MCF 10A (cell line): ENCODE data around the gene LSP1. TPM values are rescaled to one million over a fixed set of nuclear protein-coding genes. Genes with fewer than 3 reads are reported as not detected.

ENCODE experiments used
- BruUV-seq: library from RNA; stranded (reverse); fragments of 400-500 nt; replicated peaks from 2 replicates; lab custom pipeline; 2021; lab: Mats Ljungman, UMichigan
- CTCF ChIA-PET: fragments of 300-600 bp; sonication (Branson Sonifier 250); formaldehyde crosslinking; extraction: SDS; loops from one replicate; lab custom pipeline; 2021; ENCODE audit warnings: antibody characterized with exemption, inconsistent platforms; lab: Yijun Ruan, JAX
- POLR2A ChIA-PET: fragments of 300-600, 350-650 bp; sonication (Branson Sonifier 250); formaldehyde crosslinking; extraction: SDS; loops from one replicate; lab custom pipeline; 2020; ENCODE audit warnings: antibody characterized with exemption, inconsistent platforms; lab: Yijun Ruan, JAX
- DNase-seq: peaks from one replicate; pipeline ENCODE4 v3.0.0-alpha.2; 2018; ENCODE audit not compliant: unreplicated experiment
- H3K27ac Mint-ChIP-seq: one replicate; pipeline ENCODE4 v1.8.0; 2022; ENCODE audit warnings: mild to moderate bottlenecking, low read depth, mixed read lengths; ENCODE audit not compliant: unreplicated experiment
- H3K27me3 Mint-ChIP-seq: one replicate; pipeline ENCODE4 v1.8.0; 2022; ENCODE audit warnings: mixed read lengths; ENCODE audit not compliant: insufficient read depth, unreplicated experiment
- H3K36me3 Mint-ChIP-seq: one replicate; pipeline ENCODE4 v1.8.0; 2022; ENCODE audit warnings: mild to moderate bottlenecking, moderate library complexity, mixed read lengths; ENCODE audit not compliant: insufficient read depth, unreplicated experiment
- H3K4me1 Mint-ChIP-seq: one replicate; pipeline ENCODE4 v1.8.0; 2022; ENCODE audit warnings: mixed read lengths; ENCODE audit not compliant: insufficient read depth, unreplicated experiment
- H3K4me3 Mint-ChIP-seq: one replicate; pipeline ENCODE4 v1.8.0; 2022; ENCODE audit warnings: mild to moderate bottlenecking, moderate library complexity, mixed read lengths; ENCODE audit not compliant: unreplicated experiment
- H3K9me3 Mint-ChIP-seq: one replicate; pipeline ENCODE4 v1.8.0; 2022; ENCODE audit warnings: mixed read lengths; ENCODE audit not compliant: unreplicated experiment
- intact Hi-C: fragments of 100-400 bp; cut with micrococcal nuclease; formaldehyde crosslinking; loops from 2 replicates; pipeline ENCODE4 v1.14.1; 2022
- total RNA-seq: library from RNA; stranded (reverse); gene quantifications from 2 replicates; pipeline ENCODE4 v1.2.3, GENCODE V29; 2022
- TF ChIP-seq, protein P1 (sequence below): fragments of 200-600 bp; IDR thresholded peaks from one replicate; pipeline ENCODE4 v1.8.0; 2022; ENCODE audit warnings: antibody characterized with exemption, mild to moderate bottlenecking; ENCODE audit not compliant: unreplicated experiment

The LSP1 gene
- total RNA-seq, 1 experiment from 2014 or later = 3.7 TPM

DNA sequence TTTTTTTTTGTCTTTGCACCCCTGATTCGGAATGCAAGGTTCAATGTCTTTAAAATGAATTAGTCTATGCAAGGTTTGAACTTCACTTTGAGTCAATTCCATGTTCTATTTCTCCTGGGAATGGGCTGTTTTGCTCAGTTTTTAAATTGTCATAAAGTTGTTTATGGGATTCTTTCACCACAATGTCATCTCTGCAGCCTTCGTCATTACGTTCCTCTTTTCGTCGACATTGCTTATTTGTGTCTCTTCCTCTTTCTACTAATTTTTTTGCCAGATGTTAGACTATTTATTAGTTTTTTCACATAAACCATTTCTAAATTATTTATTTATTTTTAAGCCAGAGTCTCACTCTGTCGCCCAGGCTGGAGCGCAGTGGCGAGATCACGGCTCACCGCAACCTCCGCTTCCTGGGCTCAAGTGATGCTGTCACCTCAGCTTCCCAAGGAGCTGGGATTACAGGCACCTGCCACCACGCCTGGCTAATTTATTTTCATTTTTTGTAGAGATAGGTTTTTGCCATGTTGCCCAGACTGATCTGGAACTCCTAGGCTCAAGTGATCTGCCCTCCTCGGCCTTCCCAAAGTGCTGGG lies 59.5 kb downstream of the LSP1 start:
- peaks cover 7% of the 10 kb centered on the region for H3K9me3 Mint-ChIP-seq
- intact Hi-C loops = no loop called here
- TF ChIP-seq, protein P1, sequence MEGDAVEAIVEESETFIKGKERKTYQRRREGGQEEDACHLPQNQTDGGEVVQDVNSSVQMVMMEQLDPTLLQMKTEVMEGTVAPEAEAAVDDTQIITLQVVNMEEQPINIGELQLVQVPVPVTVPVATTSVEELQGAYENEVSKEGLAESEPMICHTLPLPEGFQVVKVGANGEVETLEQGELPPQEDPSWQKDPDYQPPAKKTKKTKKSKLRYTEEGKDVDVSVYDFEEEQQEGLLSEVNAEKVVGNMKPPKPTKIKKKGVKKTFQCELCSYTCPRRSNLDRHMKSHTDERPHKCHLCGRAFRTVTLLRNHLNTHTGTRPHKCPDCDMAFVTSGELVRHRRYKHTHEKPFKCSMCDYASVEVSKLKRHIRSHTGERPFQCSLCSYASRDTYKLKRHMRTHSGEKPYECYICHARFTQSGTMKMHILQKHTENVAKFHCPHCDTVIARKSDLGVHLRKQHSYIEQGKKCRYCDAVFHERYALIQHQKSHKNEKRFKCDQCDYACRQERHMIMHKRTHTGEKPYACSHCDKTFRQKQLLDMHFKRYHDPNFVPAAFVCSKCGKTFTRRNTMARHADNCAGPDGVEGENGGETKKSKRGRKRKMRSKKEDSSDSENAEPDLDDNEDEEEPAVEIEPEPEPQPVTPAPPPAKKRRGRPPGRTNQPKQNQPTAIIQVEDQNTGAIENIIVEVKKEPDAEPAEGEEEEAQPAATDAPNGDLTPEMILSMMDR = no peak
- H3K4me1 Mint-ChIP-seq = no peaks in the 10 kb centered on the region
- H3K4me3 Mint-ChIP-seq = no peak overlapping the region
- H3K27me3 Mint-ChIP-seq = peaks cover 71% of the 10 kb centered on the region
- POLR2A ChIA-PET = no interaction called here
- H3K36me3 Mint-ChIP-seq = no peaks in the 10 kb centered on the region
- DNase-seq = no peak
- no peak overlapping the region for H3K27ac Mint-ChIP-seq
- CTCF ChIA-PET = no interaction called here
- BruUV-seq = no TSS peak

DNA sequence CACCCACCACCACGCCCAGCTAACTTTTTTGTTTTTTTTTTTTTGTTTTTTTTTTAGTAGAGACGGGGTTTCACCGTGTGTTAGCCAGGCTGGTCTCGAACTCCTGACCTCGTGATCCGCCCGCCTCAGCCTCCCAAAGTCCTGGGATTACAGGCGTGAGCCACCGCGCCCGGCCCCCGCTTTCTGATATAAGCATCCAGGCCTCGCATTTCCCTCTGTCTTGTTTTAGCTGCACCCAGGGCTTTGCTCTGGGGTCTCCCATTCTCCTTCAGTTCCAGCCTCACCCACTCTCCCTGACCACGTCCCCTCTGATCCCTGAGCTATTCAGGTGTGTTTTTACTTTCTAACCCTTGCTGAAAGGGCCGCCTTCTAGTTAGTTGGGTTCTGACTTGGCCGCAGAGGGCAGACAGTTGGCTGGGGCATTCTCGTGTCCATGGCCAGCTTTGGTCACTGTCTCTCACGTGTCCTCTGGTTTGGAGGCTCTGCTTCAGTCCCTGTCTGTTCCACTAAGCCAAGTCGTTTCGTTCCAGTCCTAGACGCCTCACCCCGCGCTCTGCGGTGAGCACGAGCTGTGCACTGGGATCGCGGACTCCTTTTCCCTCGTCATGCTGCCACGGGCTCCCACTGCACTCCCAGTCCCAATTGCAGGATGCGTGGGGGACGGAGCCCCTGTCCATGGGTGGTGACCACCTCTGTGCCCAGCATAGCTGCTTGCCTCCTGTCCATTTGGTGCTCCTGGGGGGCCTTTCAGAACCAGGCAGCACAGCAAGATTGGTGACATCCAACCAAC lies 60.6 kb downstream of the LSP1 start:
- TF ChIP-seq, protein P1 = no peak
- peaks cover 60% of the 10 kb centered on the region for H3K27me3 Mint-ChIP-seq
- BruUV-seq = no TSS peak
- CTCF ChIA-PET = no interaction called here
- no peak overlapping the region for H3K4me3 Mint-ChIP-seq
- intact Hi-C loops = no loop called here
- no peak overlapping the region for H3K27ac Mint-ChIP-seq
- H3K4me1 Mint-ChIP-seq = no peaks in the 10 kb centered on the region
- DNase-seq = no peak
- POLR2A ChIA-PET = no interaction called here
- peaks cover 7% of the 10 kb centered on the region for H3K9me3 Mint-ChIP-seq
- no peaks in the 10 kb centered on the region for H3K36me3 Mint-ChIP-seq

DNA sequence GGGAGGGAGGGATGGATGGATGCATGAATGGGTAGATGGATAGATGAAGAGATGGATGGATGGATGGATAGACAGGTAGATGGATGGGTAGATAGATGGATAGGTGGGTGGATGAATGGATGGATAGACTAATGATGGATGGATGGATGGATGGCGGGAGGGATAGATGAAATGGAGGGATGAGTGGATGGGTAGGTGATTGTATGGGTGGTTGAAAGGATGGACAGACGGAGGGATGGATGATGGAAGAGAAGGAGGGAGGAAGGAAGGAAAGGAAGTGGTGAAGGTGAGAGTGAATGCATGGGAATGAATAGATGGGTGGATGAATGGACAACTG lies 62.9 kb downstream of the LSP1 start:
- POLR2A ChIA-PET = no interaction called here
- Mint-ChIP-seq H3K9me3 (peaks cover 7% of the 10 kb centered on the region), H3K4me1 (no peaks in the 10 kb centered on the region), H3K27me3 (peaks cover 37% of the 10 kb centered on the region), H3K4me3 (no peak overlapping the region), H3K27ac (no peak overlapping the region), H3K36me3 (no peaks in the 10 kb centered on the region)
- no peak for DNase-seq
- intact Hi-C loops = loop anchor here (5.0 kb wide), 1 partner anchor 33 kb away; no protein-coding TSS in a partner anchor
- no TSS peak for BruUV-seq
- CTCF ChIA-PET = no interaction called here
- TF ChIP-seq, protein P1 = no peak

DNA sequence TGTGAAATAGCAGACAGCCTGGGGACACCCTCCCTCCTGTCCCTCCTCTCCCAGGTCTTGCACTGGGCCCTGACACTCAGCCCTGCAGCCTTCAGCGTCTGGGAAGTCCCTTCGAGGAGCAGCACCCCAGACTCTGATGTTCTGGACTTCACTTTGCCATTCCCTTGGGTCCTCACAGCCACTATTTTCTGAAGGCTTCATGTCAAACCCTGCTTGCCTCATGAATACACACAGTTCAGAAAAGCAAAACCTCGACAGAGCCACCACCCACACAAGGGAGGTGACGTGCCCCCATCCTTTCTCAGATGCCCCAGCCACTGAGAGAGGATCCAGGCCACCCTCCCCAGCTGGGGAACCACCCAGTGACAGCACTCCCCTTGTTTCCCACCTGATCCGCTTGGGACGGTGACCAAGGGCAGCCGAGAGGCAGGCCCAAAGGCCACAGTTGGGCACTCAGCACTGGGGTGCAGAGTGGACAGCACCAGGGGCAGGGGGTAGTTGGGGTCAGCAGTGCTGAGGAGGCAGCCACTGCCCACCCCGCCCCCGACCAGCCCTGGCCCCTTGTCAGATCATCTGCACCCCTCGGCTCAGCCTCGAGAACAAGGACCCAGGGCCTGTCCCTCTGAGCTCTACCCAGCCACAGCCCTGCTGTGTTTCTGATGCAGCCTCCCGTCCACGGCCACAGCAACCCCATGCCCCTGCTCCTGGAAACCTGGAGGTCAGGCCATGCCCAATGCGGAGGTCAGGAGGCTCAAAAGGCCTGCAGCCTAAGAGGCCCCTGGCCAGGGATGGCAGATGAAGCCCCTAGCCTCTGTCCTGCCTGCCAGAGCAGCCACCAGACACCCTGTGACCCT lies 63.5 kb downstream of the LSP1 start:
- H3K4me1 Mint-ChIP-seq = no peaks in the 10 kb centered on the region
- no TSS peak for BruUV-seq
- peaks cover 32% of the 10 kb centered on the region for H3K27me3 Mint-ChIP-seq
- no peaks in the 10 kb centered on the region for H3K36me3 Mint-ChIP-seq
- peaks cover 7% of the 10 kb centered on the region for H3K9me3 Mint-ChIP-seq
- TF ChIP-seq, protein P1 = no peak
- H3K27ac Mint-ChIP-seq = no peak overlapping the region
- POLR2A ChIA-PET = no interaction called here
- H3K4me3 Mint-ChIP-seq = no peak overlapping the region
- no peak for DNase-seq
- CTCF ChIA-PET = interaction anchor here (0.7 to 1.0 kb wide), 2 partner anchors 79 to 215 kb away, joined by 3 read pairs; no protein-coding TSS in a partner anchor
- intact Hi-C loops = loop anchor here (5.0 kb wide), 1 partner anchor 34 kb away; no protein-coding TSS in a partner anchor
